ENCODE measurements around the gene GSC2. TPM values are rescaled to one million over a fixed set of nuclear protein-coding genes. Genes with fewer than 3 reads are reported as not detected.

The GSC2 gene
- total and polyA plus RNA-seq, 9 of the 15 experiments (the other 6 are each of a cell fraction or from before 2014, with no cell fraction given): not detected

GRCh38 chr22:19174106-19175025 lies 24.3 kb upstream of the GSC2 start (continued):
- no peak for TF ChIP-seq ZNF740 (CRISPR knock-in tag; IDR thresholded peaks at IDR 0.05)
- TF ChIP-seq ZNF740 (tag; IDR thresholded peaks at IDR 0.05): no peak
- 0 out of 2 replicates have a peak, but pooled peaks have one; percentile 8 for TF ChIP-seq KLF6 (CRISPR knock-in tag; IDR thresholded peaks at IDR 0.05; ENCODE audit: borderline replicate concordance)
- TF ChIP-seq ILF3 (IDR thresholded peaks at IDR 0.05; ENCODE audit: borderline replicate concordance): no peak
- TF ChIP-seq ATF1 (CRISPR knock-in tag; IDR thresholded peaks at IDR 0.05): no peak
- TF ChIP-seq ATF1 (tag; IDR thresholded peaks at IDR 0.05): 0 out of 2 replicates have a peak, but pooled peaks have one; percentile 6
- TF ChIP-seq, protein P1, sequence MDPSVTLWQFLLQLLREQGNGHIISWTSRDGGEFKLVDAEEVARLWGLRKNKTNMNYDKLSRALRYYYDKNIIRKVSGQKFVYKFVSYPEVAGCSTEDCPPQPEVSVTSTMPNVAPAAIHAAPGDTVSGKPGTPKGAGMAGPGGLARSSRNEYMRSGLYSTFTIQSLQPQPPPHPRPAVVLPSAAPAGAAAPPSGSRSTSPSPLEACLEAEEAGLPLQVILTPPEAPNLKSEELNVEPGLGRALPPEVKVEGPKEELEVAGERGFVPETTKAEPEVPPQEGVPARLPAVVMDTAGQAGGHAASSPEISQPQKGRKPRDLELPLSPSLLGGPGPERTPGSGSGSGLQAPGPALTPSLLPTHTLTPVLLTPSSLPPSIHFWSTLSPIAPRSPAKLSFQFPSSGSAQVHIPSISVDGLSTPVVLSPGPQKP (CRISPR knock-in tag; IDR thresholded peaks at IDR 0.05): no peak
- TF ChIP-seq FOXP1 (CRISPR knock-in tag; IDR thresholded peaks at IDR 0.05): no peak
- no peak for TF ChIP-seq NUFIP1 (IDR thresholded peaks at IDR 0.05; ENCODE audit: partially characterized antibody)
- 0 out of 2 replicates have a peak, but pooled peaks have one; percentile 16 for TF ChIP-seq ZFP1 (CRISPR knock-in tag; IDR thresholded peaks at IDR 0.05)
- TF ChIP-seq RFX7 (CRISPR knock-in tag; IDR thresholded peaks at IDR 0.05): 0 out of 2 replicates have a peak, but pooled peaks have one; percentile 21
- TF ChIP-seq SIRT6 (IDR thresholded peaks at IDR 0.05; ENCODE audit: low read depth, low read length): no peak
- TF ChIP-seq, protein P2, sequence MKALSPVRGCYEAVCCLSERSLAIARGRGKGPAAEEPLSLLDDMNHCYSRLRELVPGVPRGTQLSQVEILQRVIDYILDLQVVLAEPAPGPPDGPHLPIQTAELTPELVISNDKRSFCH (CRISPR knock-in tag; IDR thresholded peaks at IDR 0.05): no peak
- TF ChIP-seq, protein P2 (tag; IDR thresholded peaks at IDR 0.05): no peak
- TF ChIP-seq, protein P3, sequence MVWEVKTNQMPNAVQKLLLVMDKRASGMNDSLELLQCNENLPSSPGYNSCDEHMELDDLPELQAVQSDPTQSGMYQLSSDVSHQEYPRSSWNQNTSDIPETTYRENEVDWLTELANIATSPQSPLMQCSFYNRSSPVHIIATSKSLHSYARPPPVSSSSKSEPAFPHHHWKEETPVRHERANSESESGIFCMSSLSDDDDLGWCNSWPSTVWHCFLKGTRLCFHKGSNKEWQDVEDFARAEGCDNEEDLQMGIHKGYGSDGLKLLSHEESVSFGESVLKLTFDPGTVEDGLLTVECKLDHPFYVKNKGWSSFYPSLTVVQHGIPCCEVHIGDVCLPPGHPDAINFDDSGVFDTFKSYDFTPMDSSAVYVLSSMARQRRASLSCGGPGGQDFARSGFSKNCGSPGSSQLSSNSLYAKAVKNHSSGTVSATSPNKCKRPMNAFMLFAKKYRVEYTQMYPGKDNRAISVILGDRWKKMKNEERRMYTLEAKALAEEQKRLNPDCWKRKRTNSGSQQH (CRISPR knock-in tag; IDR thresholded peaks at IDR 0.05): peak; percentile 26; the same call in 1 of the 2 replicates
- peak; percentile 29 for TF ChIP-seq POLR2AphosphoS2 (IDR thresholded peaks at IDR 0.05; ENCODE audit: low read length)
- peak; percentile 88; the same call in 1 of the 2 replicates for TF ChIP-seq ZNF253 (CRISPR knock-in tag; conservative IDR thresholded peaks at IDR 0.05)
- TF ChIP-seq KDM5B (IDR thresholded peaks at IDR 0.05; ENCODE audit: insufficient replicate concordance, low read depth, low read length): peak; percentile 74
- TF ChIP-seq TSC22D4 (tag; IDR thresholded peaks at IDR 0.05): no peak
- TF ChIP-seq DPF2 (IDR thresholded peaks at IDR 0.05): no peak
- no peak for TF ChIP-seq FOXO4 (CRISPR knock-in tag; IDR thresholded peaks at IDR 0.05)
- 0 out of 2 replicates have a peak, but pooled peaks have one; percentile 5 for TF ChIP-seq HDAC6 (IDR thresholded peaks at IDR 0.05; ENCODE audit: low read depth, low read length)

Data from K562 (cell line).